LoVo (cell line): ENCODE results near the gene SMCO2.

Source experiments
- DNase-seq: peaks from one replicate; pipeline ENCODE4 v3.0.0-alpha.2; 2016; ENCODE audit warnings: low spot score

The SMCO2 gene

GRCh38 chr12:27551172-27551840, 104.8 kb downstream of the SMCO2 start:
- DNase-seq = no peak
